Suprapubic skin (tissue), 4 donors: Measurements from ENCODE around the gene PNKP. TPM values are rescaled to one million over a fixed set of nuclear protein-coding genes. Genes with fewer than 3 reads are reported as not detected.

Source experiments
- DNase-seq, 2 donors: peaks; one replicate each; pipeline ENCODE4 v3.0.0-alpha.2; 2019; ENCODE audit warnings: low spot score in 2 of 2
- H3K27ac ChIP-seq: fragments of 200-600 bp; sonication (generic); one replicate; pipeline ENCODE4 v1.5.1; 2019
- H3K27me3 ChIP-seq: fragments of 200-600 bp; sonication (generic); one replicate; pipeline ENCODE4 v1.5.1; 2019
- H3K36me3 ChIP-seq: fragments of 200-600 bp; sonication (generic); one replicate; pipeline ENCODE4 v1.5.1; 2019
- H3K4me1 ChIP-seq: fragments of 200-600 bp; sonication (generic); one replicate; pipeline ENCODE4 v1.5.1; 2019
- H3K4me3 ChIP-seq: fragments of 200-600 bp; sonication (generic); one replicate; pipeline ENCODE4 v1.5.1; 2019; ENCODE audit warnings: mild to moderate bottlenecking
- H3K9me3 ChIP-seq: fragments of 200-600 bp; sonication (generic); one replicate; pipeline ENCODE4 v1.5.1; 2019
- CTCF ChIP-seq, 2 donors: fragments of 200-600 bp in 1 of 2; fragments of 450-650 bp in 1 of 2; sonication (generic) in 1 of 2; IDR thresholded peaks; one replicate each; pipeline ENCODE4 v1.5.1; 2016 to 2019; ENCODE audit warnings: antibody characterized with exemption in 2 of 2, mild to moderate bottlenecking in 1 of 2, moderate library complexity in 1 of 2
- EP300 ChIP-seq: sonication (generic); formaldehyde crosslinking; IDR thresholded peaks from one replicate; pipeline ENCODE4 v1.6.1; 2017; ENCODE audit warnings: antibody characterized with exemption
- POLR2A ChIP-seq, 2 donors: fragments of 450-650 bp; IDR thresholded peaks; one replicate each; pipeline ENCODE4 v1.6.1; 2017; ENCODE audit warnings: antibody characterized with exemption in 2 of 2, mild to moderate bottlenecking in 2 of 2, moderate library complexity in 2 of 2
- POLR2AphosphoS5 ChIP-seq, 3 donors: sonication (generic); formaldehyde crosslinking; IDR thresholded peaks; one replicate each; pipeline ENCODE4 v1.6.1; 2017; ENCODE audit warnings: antibody characterized with exemption in 3 of 3
- WGBS: methylation state at CpG from one replicate; pipeline ENCODE4 v1.1.5; 2018; 5-methylcytosine and 5-hydroxymethylcytosine counted together
- total RNA-seq, 4 donors: library from RNA; depleted of rRNA; stranded (reverse); fragments of >200 nt; gene quantifications; one replicate each; pipeline ENCODE4 v1.1.0, GENCODE V29; 2016

The PNKP gene
- total RNA-seq, 4 donors from 2014 or later, result 26.0 to 53.3 (median 40.5) TPM

DNA sequence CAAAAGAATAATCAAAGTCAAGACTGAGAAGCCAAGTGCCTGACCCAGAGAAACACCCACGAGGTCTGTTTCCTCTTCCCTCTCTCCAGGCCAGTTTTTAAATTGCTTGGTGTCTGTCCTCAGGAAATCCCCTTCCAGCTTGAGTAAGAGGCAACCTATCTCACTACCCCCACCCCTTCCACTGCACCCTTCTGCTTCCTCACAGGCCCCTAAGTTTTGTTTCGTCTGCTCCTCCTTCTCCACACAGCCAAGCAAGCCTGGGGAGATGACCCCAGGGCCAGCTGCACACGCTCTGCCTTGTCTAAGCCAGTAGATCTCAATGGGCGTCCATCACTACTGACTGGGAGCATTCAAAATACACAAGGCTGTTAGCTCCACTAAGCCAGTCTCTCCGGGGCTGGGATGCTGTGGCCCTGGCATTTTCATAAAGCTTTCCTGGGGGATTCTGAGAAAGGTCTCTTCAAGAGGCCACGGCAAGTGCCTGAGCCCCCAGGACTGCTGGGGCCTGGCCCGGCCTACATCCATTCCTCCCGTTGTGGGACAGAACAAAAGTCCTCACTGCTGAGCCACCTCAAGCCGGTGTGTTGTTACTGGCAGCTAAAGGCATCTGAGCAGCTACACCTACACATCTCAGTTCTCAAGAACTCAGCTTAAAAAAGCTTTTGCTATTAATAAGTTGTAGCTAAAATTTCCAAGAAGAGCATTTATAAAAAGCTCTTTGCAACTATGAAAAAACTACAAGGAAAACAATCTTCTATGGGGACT lies 44.2 kb upstream of the PNKP start:
- WGBS, result 48% methylated on average over 9 of the region's 9 CpGs
- DNase-seq, result no peak
- peaks cover 62% of the 10 kb centered on the region for H3K36me3 ChIP-seq
- H3K9me3 ChIP-seq, result no peaks in the 10 kb centered on the region
- no peak overlapping the region for H3K27ac ChIP-seq
- no peak for TF ChIP-seq POLR2AphosphoS5 (IDR thresholded peaks at IDR 0.05)
- TF ChIP-seq POLR2A (IDR thresholded peaks at IDR 0.05), result no peak
- TF ChIP-seq EP300, result no peak
- TF ChIP-seq CTCF (IDR thresholded peaks at IDR 0.05), result no peak
- no peaks in the 10 kb centered on the region for H3K4me1 ChIP-seq
- H3K4me3 ChIP-seq, result no peak overlapping the region
- no peaks in the 10 kb centered on the region for H3K27me3 ChIP-seq

DNA sequence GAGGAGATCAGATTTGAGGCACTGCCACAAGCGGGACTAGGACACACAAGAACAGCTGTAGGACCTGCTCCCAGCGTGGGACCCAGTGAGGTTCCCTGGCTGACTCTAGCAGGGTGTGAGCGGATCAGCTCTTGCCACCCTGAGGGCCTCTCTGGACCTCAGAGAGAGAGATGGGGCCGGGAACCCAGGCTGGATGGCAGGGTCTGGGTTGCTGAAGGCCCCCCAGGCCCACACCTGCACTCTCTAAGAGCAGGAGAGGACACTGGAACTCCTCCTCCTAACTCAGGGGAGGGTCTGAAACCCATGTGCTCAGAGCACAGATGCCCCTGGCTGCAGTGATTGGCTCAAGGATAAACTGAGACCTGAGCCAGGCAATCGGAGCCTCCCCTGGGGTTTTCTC lies 42.8 kb upstream of the PNKP start:
- DNase-seq, result no peak
- Histone ChIP-seq H3K27ac (no peak overlapping the region), H3K36me3 (peaks cover 57% of the 10 kb centered on the region), H3K9me3 (no peaks in the 10 kb centered on the region), H3K4me3 (no peak overlapping the region), H3K4me1 (no peaks in the 10 kb centered on the region), H3K27me3 (no peaks in the 10 kb centered on the region)
- 78% methylated on average over 4 of the region's 5 CpGs for WGBS
- TF ChIP-seq CTCF (IDR thresholded peaks at IDR 0.05) (no peak), EP300 (no peak), POLR2AphosphoS5 (IDR thresholded peaks at IDR 0.05) (no peak), POLR2A (IDR thresholded peaks at IDR 0.05) (no peak)

- Histone ChIP-seq H3K9me3 (no peaks in the 10 kb centered on the region), H3K4me1 (no peaks in the 10 kb centered on the region), H3K36me3 (peaks cover 47% of the 10 kb centered on the region), H3K27me3 (no peaks in the 10 kb centered on the region), H3K27ac (no peak overlapping the region), H3K4me3 (no peak overlapping the region)
- DNase-seq, result no peak
- TF ChIP-seq EP300 (no peak), POLR2A (IDR thresholded peaks at IDR 0.05) (no peak), CTCF (IDR thresholded peaks at IDR 0.05) (no peak), POLR2AphosphoS5 (IDR thresholded peaks at IDR 0.05) (no peak)
- 94% methylated on average over 28 of the region's 37 CpGs for WGBS
These were observed 41.4 kb upstream of the PNKP start for GRCh38 chr19:49908480-49909420.

- H3K4me3 ChIP-seq, result no peak overlapping the region
- TF ChIP-seq POLR2A (IDR thresholded peaks at IDR 0.05) (no peak), CTCF (IDR thresholded peaks at IDR 0.05) (no peak), EP300 (no peak), POLR2AphosphoS5 (IDR thresholded peaks at IDR 0.05) (no peak)
- H3K9me3 ChIP-seq, result no peaks in the 10 kb centered on the region
- no peaks in the 10 kb centered on the region for H3K27me3 ChIP-seq
- peaks cover 38% of the 10 kb centered on the region for H3K36me3 ChIP-seq
- WGBS, result 91% methylated on average over 23 of the region's 23 CpGs
- DNase-seq, result no peak
- no peaks in the 10 kb centered on the region for H3K4me1 ChIP-seq
- no peak overlapping the region for H3K27ac ChIP-seq
These were observed 40.5 kb upstream of the PNKP start for GRCh38 chr19:49907745-49908446.
